Dermis blood vessel endothelial cell (primary cell): ENCODE measurements around the gene GPD1L. TPM values are rescaled to one million over a fixed set of nuclear protein-coding genes. Genes with fewer than 3 reads are reported as not detected.
"Not testable (repeated sequence)": the region's sequence is repeated elsewhere in the genome, so short reads cannot be mapped to it uniquely, and the experiment has no call there.

Experiments used
- DNase-seq: peaks from one replicate; pipeline ENCODE4 v3.0.0; 2010
- total RNA-seq: library from RNA; depleted of rRNA; stranded (reverse); fragments of >200 nt; gene quantifications from 2 replicates; pipeline ENCODE4 v1.2.3, GENCODE V29; 2014

The GPD1L gene
- total RNA-seq, 1 donor from 2014 or later = 19.9 TPM

GRCh38 chr3:32106929-32107362 is 526 bp downstream of the GPD1L start:
- peak; percentile 32 for DNase-seq

- DNase-seq = not testable (repeated sequence)
These were observed 1.8 kb downstream of the GPD1L start for GRCh38 chr3:32108224-32108623.

GRCh38 chr3:32109256-32109655 is 2.8 kb downstream of the GPD1L start:
- peak; percentile 34 for DNase-seq

- DNase-seq = no peak
These were observed 3.9 kb downstream of the GPD1L start for GRCh38 chr3:32110233-32110760.

- DNase-seq = no peak
These were observed 5.1 kb downstream of the GPD1L start for GRCh38 chr3:32111560-32111959.

GRCh38 chr3:32113566-32113965 is 7.1 kb downstream of the GPD1L start:
- no peak for DNase-seq

GRCh38 chr3:32113981-32114545 is 7.6 kb downstream of the GPD1L start:
- no peak for DNase-seq

GRCh38 chr3:32114546-32115386 is 8.3 kb downstream of the GPD1L start:
- DNase-seq = not testable (repeated sequence)

GRCh38 chr3:32117320-32117719 is 10.9 kb downstream of the GPD1L start:
- no peak for DNase-seq

GRCh38 chr3:32118215-32118614 is 11.8 kb downstream of the GPD1L start:
- no peak for DNase-seq

- no peak for DNase-seq
These were observed 14.1 kb downstream of the GPD1L start for GRCh38 chr3:32120471-32120870.

- no peak for DNase-seq
These were observed 14.7 kb downstream of the GPD1L start for GRCh38 chr3:32121137-32121536.

GRCh38 chr3:32123620-32124019 is 17.2 kb downstream of the GPD1L start:
- no peak for DNase-seq

- DNase-seq = no peak
These were observed 18.6 kb downstream of the GPD1L start for GRCh38 chr3:32125012-32125411.

GRCh38 chr3:32126305-32127015 is 20.0 kb downstream of the GPD1L start:
- DNase-seq = no peak

GRCh38 chr3:32127219-32127826 is 20.9 kb downstream of the GPD1L start:
- DNase-seq = no peak

GRCh38 chr3:32128936-32129335 is 22.5 kb downstream of the GPD1L start:
- no peak for DNase-seq

- DNase-seq = no peak
These were observed 23.4 kb downstream of the GPD1L start for GRCh38 chr3:32129832-32130231.

- DNase-seq = no peak
These were observed 25.7 kb downstream of the GPD1L start for GRCh38 chr3:32132121-32132520.

GRCh38 chr3:32132706-32133105 is 26.3 kb downstream of the GPD1L start:
- DNase-seq = no peak

GRCh38 chr3:32136703-32137102 is 30.3 kb downstream of the GPD1L start:
- no peak for DNase-seq

GRCh38 chr3:32137870-32138269 is 31.4 kb downstream of the GPD1L start:
- DNase-seq = no peak

- peak; percentile 77 for DNase-seq
These were observed 32.2 kb downstream of the GPD1L start for GRCh38 chr3:32138545-32139104.
